C4-2B (cell line): ENCODE measurements around the gene C7orf57.

Source experiments
- CTCF ChIP-seq: fragments of 450-650 bp; conservative IDR thresholded peaks from 2 replicates; pipeline ENCODE4 v1.5.1; 2017; ENCODE audit warnings: mild to moderate bottlenecking
- ZFX ChIP-seq: fragments of 450-650 bp; IDR thresholded peaks from 2 replicates; pipeline ENCODE4 v1.6.1; 2017

- TF ChIP-seq CTCF (no peak), ZFX (no peak)
Observed at GRCh38 chr7:48106906-48107659, 71.7 kb downstream of the C7orf57 start.
